Coronary artery (tissue), 2 donors: ENCODE results near the gene BCAR1.

Experiments used
- DNase-seq: peaks from one replicate; pipeline ENCODE4 v3.0.0-alpha.2; 2017; ENCODE audit warnings: low spot score
- H3K27ac ChIP-seq, 2 donors: fragments of 200-600 bp; sonication (generic); one replicate each; pipeline ENCODE4 v1.5.1; 2016 to 2019
- H3K4me3 ChIP-seq: fragments of 200-600 bp; sonication (generic); 2 replicates; pipeline ENCODE4 v1.5.1; 2016; ENCODE audit warnings: mild to moderate bottlenecking, moderate library complexity
- CTCF ChIP-seq: fragments of 200-600 bp; sonication (generic); IDR thresholded peaks from one replicate; pipeline ENCODE4 v1.5.1; 2019; ENCODE audit warnings: antibody characterized with exemption

The BCAR1 gene

DNA sequence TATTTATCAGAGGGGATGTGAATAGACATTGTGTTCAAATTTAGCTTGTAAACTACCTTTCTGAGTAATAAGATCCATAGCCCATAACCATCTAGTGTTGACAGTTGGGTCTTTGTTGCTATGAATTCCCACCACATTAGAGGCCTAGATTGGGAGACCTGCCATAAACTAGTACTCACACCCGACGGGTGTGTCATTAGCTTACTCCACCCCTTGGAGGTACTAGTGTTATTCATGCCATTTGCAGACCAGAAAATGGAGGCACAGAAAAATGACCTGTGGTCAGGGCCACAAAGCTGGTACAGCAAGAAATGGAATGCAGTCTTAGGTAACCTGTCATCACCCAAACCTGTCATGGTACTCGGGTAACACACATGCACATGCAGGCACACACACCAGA lies 41.3 kb upstream of the BCAR1 start:
- Histone ChIP-seq H3K27ac (no peak overlapping the region), H3K4me3 (no peak overlapping the region)
- DNase-seq = no peak
- TF ChIP-seq CTCF = no peak

- no peak for DNase-seq
- H3K4me3 ChIP-seq = no peak overlapping the region
- H3K27ac ChIP-seq = no peak overlapping the region
- no peak for TF ChIP-seq CTCF
Measured at GRCh38 chr16:75289189-75289588, 37.8 kb upstream of the BCAR1 start.

DNA sequence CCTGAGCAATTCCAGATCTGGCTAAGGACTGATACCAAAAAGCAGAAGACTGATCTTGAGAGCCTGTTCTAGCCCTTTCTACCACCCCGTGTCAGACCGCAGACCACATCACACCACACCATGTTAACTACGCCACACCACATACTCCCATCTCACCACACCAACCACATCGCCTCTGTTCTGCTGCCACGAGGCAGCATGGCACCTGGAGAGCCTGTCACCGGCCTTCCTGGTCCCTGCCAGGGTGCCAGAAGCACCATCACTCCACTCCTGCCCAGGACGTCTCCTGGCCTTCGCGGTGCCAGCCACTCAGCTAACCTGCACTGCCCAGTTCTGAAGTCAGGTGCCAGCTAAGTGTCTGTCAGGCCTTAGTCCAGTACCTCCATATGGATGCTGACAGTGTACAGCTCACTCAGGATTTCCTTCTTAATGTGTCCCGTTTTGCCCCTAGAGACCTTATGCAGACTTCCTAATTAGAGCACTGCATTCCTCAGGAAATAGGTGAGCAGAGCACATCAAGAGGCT lies 37.2 kb upstream of the BCAR1 start:
- Histone ChIP-seq H3K27ac (peak overlapping the region in 1 of 2 donors; percentile 56), H3K4me3 (no peak overlapping the region)
- no peak for DNase-seq
- TF ChIP-seq CTCF = no peak

GRCh38 chr16:75288181-75288580 lies 36.8 kb upstream of the BCAR1 start:
- no peak overlapping the region for H3K4me3 ChIP-seq
- no peak for TF ChIP-seq CTCF
- peak overlapping the region in 1 of 2 donors; percentile 56 for H3K27ac ChIP-seq
- DNase-seq = no peak

GRCh38 chr16:75287708-75288107 lies 36.3 kb upstream of the BCAR1 start:
- no peak for TF ChIP-seq CTCF
- H3K4me3 ChIP-seq = no peak overlapping the region
- peak overlapping the region in 1 of 2 donors; percentile 56 for H3K27ac ChIP-seq
- DNase-seq = no peak

GRCh38 chr16:75286389-75286788 lies 35.0 kb upstream of the BCAR1 start:
- Histone ChIP-seq H3K27ac (no peak overlapping the region), H3K4me3 (no peak overlapping the region)
- TF ChIP-seq CTCF = no peak
- no peak for DNase-seq

DNA sequence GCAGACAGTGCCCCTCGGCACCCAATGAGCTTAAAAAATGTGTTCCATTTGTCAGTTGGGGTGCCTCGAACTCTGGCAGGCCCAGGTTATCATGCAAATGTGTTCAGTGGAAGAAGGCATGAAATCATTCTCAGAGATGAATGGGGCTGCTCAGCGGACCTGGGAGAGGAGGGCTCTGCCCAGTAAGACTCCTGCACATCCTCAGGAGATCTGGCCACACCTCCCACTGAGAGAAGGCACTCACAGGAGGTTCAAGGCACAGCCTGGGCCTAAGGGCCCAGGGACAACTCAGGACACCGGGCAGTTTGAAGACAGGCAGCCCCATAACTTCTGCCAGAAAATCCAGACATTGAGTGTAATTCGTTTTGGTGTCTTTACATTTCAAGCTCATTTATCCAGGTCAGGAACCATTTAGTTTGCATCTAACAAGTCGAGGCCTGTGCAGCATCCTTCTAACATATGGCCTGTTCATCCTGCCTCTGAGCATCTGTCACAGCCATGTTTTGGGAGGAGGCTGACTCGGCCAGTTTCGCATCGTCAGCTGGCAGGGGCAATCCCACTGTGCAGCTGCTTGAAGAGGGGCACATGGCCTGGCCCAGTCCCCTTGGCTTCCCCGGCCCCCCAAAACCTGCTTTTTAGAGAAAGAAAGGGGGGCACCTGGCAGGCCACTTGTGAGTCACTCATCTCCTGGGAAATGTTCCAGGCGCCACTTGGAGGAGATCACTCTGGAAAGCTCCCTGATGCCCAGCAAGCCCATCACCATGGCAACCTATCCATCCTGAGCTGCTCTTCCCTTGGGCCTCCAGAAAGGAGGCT lies 31.2 kb upstream of the BCAR1 start:
- Histone ChIP-seq H3K27ac (no peak overlapping the region), H3K4me3 (no peak overlapping the region)
- TF ChIP-seq CTCF = no peak
- DNase-seq = no peak
